Panc1 (cell line): ENCODE data around the gene KCNK6. TPM values are rescaled to one million over a fixed set of nuclear protein-coding genes. Genes with fewer than 3 reads are reported as not detected.
A peak's percentile ranks its signal among the peaks of the same experiment; 100 is the strongest.

ENCODE experiments used
- ATAC-seq: fragments of 200-7000 bp; cut with Tn5 transposase; 2 replicates; pipeline ENCODE4 v1.9.1; 2020; ENCODE audit warnings: mild to moderate bottlenecking, moderate library complexity
- Bru-seq: library from RNA; stranded (reverse); fragments of 400-500 nt; gene quantifications from one replicate; lab custom pipeline; 2021; lab: Mats Ljungman, UMichigan
- BruChase-seq, 2 experiments: library from RNA; stranded (reverse); fragments of 400-500 nt; gene quantifications; one replicate each; lab custom pipeline; 2021; lab: Mats Ljungman, UMichigan
- BruUV-seq: library from RNA; stranded (reverse); fragments of 400-500 nt; replicated peaks from 2 replicates; lab custom pipeline; 2021; lab: Mats Ljungman, UMichigan
- CTCF ChIA-PET: fragments of 300-600 bp; sonication (Branson Sonifier 250); formaldehyde crosslinking; loops from one replicate; lab custom pipeline; 2022; ENCODE audit warnings: antibody characterized with exemption; lab: Charles Lee
- POLR2A ChIA-PET: fragments of 300-600 bp; sonication (Branson Sonifier 250); formaldehyde crosslinking; loops from one replicate; lab custom pipeline; 2022; ENCODE audit warnings: antibody characterized with exemption; lab: Charles Lee
- DNase-seq: peaks from one replicate; pipeline ENCODE4 v3.0.0-alpha.2; 2010; ENCODE audit warnings: low read depth, low spot score
- H3K27ac ChIP-seq: 2 replicates; pipeline ENCODE4 v1.5.1; 2011; ENCODE audit warnings: mild to moderate bottlenecking, low read length, inconsistent platforms
- H3K27me3 ChIP-seq: fragments of 200-500 bp; sonication (Bioruptor generic); 2 replicates; pipeline ENCODE4 v1.6.0; 2014; ENCODE audit warnings: low read length, inconsistent platforms; ENCODE audit not compliant: control insufficient read depth, insufficient read depth
- H3K36me3 ChIP-seq: fragments of 200-500 bp; sonication (Bioruptor generic); 2 replicates; pipeline ENCODE4 v1.5.1; 2014; ENCODE audit warnings: inconsistent platforms, mild to moderate bottlenecking, low read length, moderate library complexity; ENCODE audit not compliant: control insufficient read depth, insufficient read depth
- H3K4me1 ChIP-seq: 2 replicates; pipeline ENCODE4 v1.5.1; 2011; ENCODE audit warnings: inconsistent platforms, mild to moderate bottlenecking, low read length, moderate library complexity; ENCODE audit not compliant: control insufficient read depth, insufficient read depth
- H3K4me3 ChIP-seq, 2 experiments: 2 replicates each; pipeline ENCODE4 v1.5.1; 2011 to 2012; ENCODE audit warnings: low read depth in 2 of 2, low read length in 2 of 2, mild to moderate bottlenecking in 2 of 2, inconsistent platforms in 1 of 2, moderate library complexity in 1 of 2
- H3K9me3 ChIP-seq: fragments of 200-500 bp; sonication (Bioruptor generic); 2 replicates; pipeline ENCODE4 v1.5.1; 2014; ENCODE audit warnings: low read depth, mild to moderate bottlenecking, inconsistent platforms, low read length, moderate library complexity; ENCODE audit not compliant: control insufficient read depth, insufficient read depth
- POLR2AphosphoS5 ChIP-seq: IDR thresholded peaks from 2 replicates; pipeline ENCODE4 v1.6.1; 2012; ENCODE audit warnings: mild to moderate bottlenecking, low read depth, low read length, moderate library complexity
- SIN3A ChIP-seq: IDR thresholded peaks from 2 replicates; pipeline ENCODE4 v1.6.1; 2012; ENCODE audit warnings: low read depth, mild to moderate bottlenecking, low read length, moderate library complexity, borderline replicate concordance; ENCODE audit not compliant: insufficient read depth
- TCF7L2 ChIP-seq: IDR thresholded peaks from 2 replicates; pipeline ENCODE4 v1.6.1; 2011; ENCODE audit warnings: mild to moderate bottlenecking, low read depth, low read length, inconsistent platforms
- in situ Hi-C: cut with HindIII; loops from 2 replicates; pipeline ENCODE4 v1.10.0; 2016; ENCODE audit warnings: low sequenced_read_pairs, low pct_unique_long_range_greater_than_20kb
- intact Hi-C: fragments of 100-400 bp; cut with micrococcal nuclease; formaldehyde crosslinking; loops from one replicate; pipeline ENCODE4 v1.10.0; 2022; ENCODE audit not compliant: unreplicated experiment
- long read RNA-seq: library from polyadenylated mRNA; unstranded; transcript quantifications from one replicate; pipeline ENCODE4 v2.0.0, GENCODE V29; 2021; ENCODE audit not compliant: unreplicated experiment
- polyA plus RNA-seq: library from polyadenylated mRNA; unstranded; fragments of >200 nt; gene quantifications from one replicate; pipeline ENCODE4 v1.2.1, GENCODE V29; 2012; ENCODE audit warnings: missing spikeins; ENCODE audit not compliant: insufficient read length
- total RNA-seq: library from RNA; stranded (reverse); gene quantifications from one replicate; pipeline ENCODE4 v1.2.1, GENCODE V29; 2021; ENCODE audit not compliant: unreplicated experiment
- TF ChIP-seq, protein P1 (sequence below), 2 experiments: IDR thresholded peaks; 2 replicates each; pipeline ENCODE4 v1.6.1; 2011 to 2012; ENCODE audit warnings: low read depth in 2 of 2, control low read depth in 1 of 2, low read length in 1 of 2, mild to moderate bottlenecking in 1 of 2, moderate library complexity in 1 of 2; ENCODE audit not compliant: insufficient read depth in 1 of 2
- TF ChIP-seq, protein P2 (sequence below): fragments of 450-650 bp; IDR thresholded peaks from 2 replicates; pipeline ENCODE4 v1.5.1; 2017; ENCODE audit warnings: mild to moderate bottlenecking

The KCNK6 gene
- 17.2 TPM for total RNA-seq
- polyA plus RNA-seq, result 14.4 TPM
- Bru-seq, nascent RNA, result percentile 79 among the genes with signal in this experiment
- BruChase-seq, experiment 1, labeled RNA remaining after a 2-hour chase, result percentile 90 among the genes with signal in this experiment
- percentile 90 among the genes with signal in this experiment for BruChase-seq, experiment 2, labeled RNA remaining after a 6-hour chase
- long read RNA-seq, full-length matches to known transcripts, result 24 of 51 reads
- long read RNA-seq, partial matches to known transcripts, result 6 of 51 reads
- long read RNA-seq, other reads (novel, unspliced or antisense), result 21 of 51 reads

DNA sequence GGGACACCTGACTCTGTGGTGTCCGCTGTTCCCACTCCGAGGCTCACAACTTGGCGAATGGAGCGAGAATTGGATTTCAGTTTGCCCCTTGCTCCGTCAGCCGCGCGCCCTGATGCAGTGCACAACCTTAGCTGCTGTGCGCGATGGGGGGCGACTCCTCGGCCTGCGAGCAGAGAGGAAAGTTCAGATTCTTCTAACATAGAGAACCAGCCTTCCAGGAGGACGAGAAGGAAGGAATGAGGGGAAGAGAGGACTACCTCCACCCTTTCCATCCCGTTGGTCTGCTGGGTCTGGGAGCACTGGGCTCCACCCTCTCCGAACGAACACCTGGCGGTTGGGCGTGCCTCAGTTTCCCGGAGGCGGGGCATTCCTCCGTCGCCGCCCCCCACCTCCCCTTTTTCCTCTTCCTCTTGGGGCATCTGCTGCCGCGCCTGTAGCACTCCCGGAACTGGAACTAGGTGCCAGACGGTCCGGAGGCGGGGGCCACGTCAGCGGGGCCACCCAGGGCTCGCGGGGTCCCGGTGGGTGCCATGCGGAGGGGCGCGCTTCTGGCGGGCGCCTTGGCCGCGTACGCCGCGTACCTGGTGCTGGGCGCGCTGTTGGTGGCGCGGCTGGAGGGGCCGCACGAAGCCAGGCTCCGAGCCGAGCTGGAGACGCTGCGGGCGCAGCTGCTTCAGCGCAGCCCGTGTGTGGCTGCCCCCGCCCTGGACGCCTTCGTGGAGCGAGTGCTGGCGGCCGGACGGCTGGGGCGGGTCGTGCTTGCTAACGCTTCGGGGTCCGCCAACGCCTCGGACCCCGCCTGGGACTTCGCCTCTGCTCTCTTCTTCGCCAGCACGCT lies at the start of gene KCNK6:
Gene KCNK6, plus strand, starts transcription at position 425 of the 838 bp plus-strand sequence. Its CDS starts 106 bp downstream, at position 531.
- CTCF ChIA-PET, result interaction anchor here (0.6 to 0.8 kb wide), 3 partner anchors 9 to 89 kb away, joined by 3 to 5 read pairs (median 3); no protein-coding TSS in a partner anchor
- in situ Hi-C loops (no loop called here), intact Hi-C loops (no loop called here)
- BruUV-seq, result no TSS peak
- Histone ChIP-seq H3K36me3 (no peaks in the 10 kb centered on the region), H3K9me3 (no peaks in the 10 kb centered on the region), H3K27ac (peak within 1 kb of the TSS; percentile 60), H3K27me3 (no peaks in the 10 kb centered on the region), H3K4me3 (peak within 1 kb of the TSS; percentile 58 to 86), H3K4me1 (peaks cover 16% of the 10 kb centered on the region)
- POLR2A ChIA-PET, result no interaction called here
- DNase-seq, result no peak
- TF ChIP-seq, protein P1, sequence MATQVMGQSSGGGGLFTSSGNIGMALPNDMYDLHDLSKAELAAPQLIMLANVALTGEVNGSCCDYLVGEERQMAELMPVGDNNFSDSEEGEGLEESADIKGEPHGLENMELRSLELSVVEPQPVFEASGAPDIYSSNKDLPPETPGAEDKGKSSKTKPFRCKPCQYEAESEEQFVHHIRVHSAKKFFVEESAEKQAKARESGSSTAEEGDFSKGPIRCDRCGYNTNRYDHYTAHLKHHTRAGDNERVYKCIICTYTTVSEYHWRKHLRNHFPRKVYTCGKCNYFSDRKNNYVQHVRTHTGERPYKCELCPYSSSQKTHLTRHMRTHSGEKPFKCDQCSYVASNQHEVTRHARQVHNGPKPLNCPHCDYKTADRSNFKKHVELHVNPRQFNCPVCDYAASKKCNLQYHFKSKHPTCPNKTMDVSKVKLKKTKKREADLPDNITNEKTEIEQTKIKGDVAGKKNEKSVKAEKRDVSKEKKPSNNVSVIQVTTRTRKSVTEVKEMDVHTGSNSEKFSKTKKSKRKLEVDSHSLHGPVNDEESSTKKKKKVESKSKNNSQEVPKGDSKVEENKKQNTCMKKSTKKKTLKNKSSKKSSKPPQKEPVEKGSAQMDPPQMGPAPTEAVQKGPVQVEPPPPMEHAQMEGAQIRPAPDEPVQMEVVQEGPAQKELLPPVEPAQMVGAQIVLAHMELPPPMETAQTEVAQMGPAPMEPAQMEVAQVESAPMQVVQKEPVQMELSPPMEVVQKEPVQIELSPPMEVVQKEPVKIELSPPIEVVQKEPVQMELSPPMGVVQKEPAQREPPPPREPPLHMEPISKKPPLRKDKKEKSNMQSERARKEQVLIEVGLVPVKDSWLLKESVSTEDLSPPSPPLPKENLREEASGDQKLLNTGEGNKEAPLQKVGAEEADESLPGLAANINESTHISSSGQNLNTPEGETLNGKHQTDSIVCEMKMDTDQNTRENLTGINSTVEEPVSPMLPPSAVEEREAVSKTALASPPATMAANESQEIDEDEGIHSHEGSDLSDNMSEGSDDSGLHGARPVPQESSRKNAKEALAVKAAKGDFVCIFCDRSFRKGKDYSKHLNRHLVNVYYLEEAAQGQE (IDR thresholded peaks at IDR 0.05; ENCODE audit: insufficient read depth in 1 of 2, low read depth in 2 of 2, low read length in 1 of 2), result no peak
- TF ChIP-seq, protein P2, sequence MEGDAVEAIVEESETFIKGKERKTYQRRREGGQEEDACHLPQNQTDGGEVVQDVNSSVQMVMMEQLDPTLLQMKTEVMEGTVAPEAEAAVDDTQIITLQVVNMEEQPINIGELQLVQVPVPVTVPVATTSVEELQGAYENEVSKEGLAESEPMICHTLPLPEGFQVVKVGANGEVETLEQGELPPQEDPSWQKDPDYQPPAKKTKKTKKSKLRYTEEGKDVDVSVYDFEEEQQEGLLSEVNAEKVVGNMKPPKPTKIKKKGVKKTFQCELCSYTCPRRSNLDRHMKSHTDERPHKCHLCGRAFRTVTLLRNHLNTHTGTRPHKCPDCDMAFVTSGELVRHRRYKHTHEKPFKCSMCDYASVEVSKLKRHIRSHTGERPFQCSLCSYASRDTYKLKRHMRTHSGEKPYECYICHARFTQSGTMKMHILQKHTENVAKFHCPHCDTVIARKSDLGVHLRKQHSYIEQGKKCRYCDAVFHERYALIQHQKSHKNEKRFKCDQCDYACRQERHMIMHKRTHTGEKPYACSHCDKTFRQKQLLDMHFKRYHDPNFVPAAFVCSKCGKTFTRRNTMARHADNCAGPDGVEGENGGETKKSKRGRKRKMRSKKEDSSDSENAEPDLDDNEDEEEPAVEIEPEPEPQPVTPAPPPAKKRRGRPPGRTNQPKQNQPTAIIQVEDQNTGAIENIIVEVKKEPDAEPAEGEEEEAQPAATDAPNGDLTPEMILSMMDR, result no peak
- TF ChIP-seq TCF7L2 (0 out of 2 replicates have a peak, but pooled peaks have one; percentile 16), SIN3A (peak; percentile 81; the same call in 1 of the 2 replicates), POLR2AphosphoS5 (0 out of 2 replicates have a peak, but pooled peaks have one; percentile 35)
- ATAC-seq, result peak; percentile 27

DNA sequence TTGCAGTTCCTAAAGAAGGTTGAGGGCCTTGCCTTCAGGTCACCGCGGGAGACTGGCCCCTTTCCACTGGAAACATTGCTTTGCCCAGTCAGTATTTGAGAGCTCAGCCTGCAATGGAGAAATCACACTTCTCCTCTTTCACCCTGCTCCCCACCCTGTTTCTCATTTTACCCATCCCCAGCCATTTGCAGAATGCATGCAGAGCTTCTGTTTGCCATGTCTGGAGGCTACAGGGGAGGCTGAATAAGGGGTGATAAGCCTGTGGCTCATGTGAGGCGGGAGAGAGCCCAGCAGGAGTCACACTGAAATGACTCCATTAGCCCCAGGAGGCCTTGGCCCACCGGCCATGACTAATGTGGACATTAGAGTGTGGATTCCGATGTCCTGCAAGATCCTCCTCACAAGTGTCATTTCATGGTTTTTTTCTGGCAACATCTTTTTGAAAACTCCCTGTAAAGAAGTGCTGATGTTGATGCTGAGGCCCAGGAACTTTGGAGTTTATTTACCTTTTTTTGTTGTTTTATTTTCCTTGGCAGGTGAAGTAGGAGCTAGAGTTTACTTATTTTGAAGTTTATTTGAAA lies 49.0 kb upstream of the KCNK6 start:
- Histone ChIP-seq H3K27me3 (no peaks in the 10 kb centered on the region), H3K4me3 (peak overlapping the region in 1 of 2 experiments; percentile 32; a peak in 2 of 4 replicates), H3K36me3 (0 out of 2 replicates have a peak, but pooled peaks cover 2% of the 10 kb centered on the region), H3K4me1 (peaks cover 83% of the 10 kb centered on the region), H3K27ac (peak overlapping the region; percentile 99), H3K9me3 (no peaks in the 10 kb centered on the region)
- no TSS peak for BruUV-seq
- ChIA-PET CTCF (interaction anchor here (0.5 to 1.3 kb wide), 5 partner anchors 14 to 326 kb away, joined by 3 to 4 read pairs (median 3); partner anchors contain the start of gene CATSPERG), POLR2A (interaction anchor here (0.6 to 1.4 kb wide), 4 partner anchors 8 to 83 kb away, joined by 3 to 8 read pairs (median 4); partner anchors contain the start of gene C19orf33)
- intact Hi-C loops (no loop called here), in situ Hi-C loops (no loop called here)
- ATAC-seq, result peak; percentile 85
- DNase-seq, result peak; percentile 89
- TF ChIP-seq, protein P1 (IDR thresholded peaks at IDR 0.05; ENCODE audit: insufficient read depth in 1 of 2, low read depth in 2 of 2, low read length in 1 of 2), result peak in 1 of 2 experiments; percentile 40; a peak in 1 of 4 replicates
- peak; percentile 78; the same call in 1 of the 2 replicates for TF ChIP-seq POLR2AphosphoS5
- TF ChIP-seq TCF7L2, result peak; percentile 94
- TF ChIP-seq SIN3A, result no peak
- TF ChIP-seq, protein P2, result no peak
